GM19468 (cell line): ENCODE data around the gene C13orf46.

Experiments
- ATAC-seq: cut with Tn5 transposase; IDR thresholded peaks from one replicate; pipeline ENCODE4 v1.9.1; 2021; ENCODE audit warnings: mild to moderate bottlenecking, moderate library complexity, moderate number of reproducible peaks; ENCODE audit not compliant: unreplicated experiment; ENCODE audit errors: extremely low read depth

The C13orf46 gene

GRCh38 chr13:113928685-113929627 is 44.9 kb downstream of the C13orf46 start:
- no peak for ATAC-seq

DNA sequence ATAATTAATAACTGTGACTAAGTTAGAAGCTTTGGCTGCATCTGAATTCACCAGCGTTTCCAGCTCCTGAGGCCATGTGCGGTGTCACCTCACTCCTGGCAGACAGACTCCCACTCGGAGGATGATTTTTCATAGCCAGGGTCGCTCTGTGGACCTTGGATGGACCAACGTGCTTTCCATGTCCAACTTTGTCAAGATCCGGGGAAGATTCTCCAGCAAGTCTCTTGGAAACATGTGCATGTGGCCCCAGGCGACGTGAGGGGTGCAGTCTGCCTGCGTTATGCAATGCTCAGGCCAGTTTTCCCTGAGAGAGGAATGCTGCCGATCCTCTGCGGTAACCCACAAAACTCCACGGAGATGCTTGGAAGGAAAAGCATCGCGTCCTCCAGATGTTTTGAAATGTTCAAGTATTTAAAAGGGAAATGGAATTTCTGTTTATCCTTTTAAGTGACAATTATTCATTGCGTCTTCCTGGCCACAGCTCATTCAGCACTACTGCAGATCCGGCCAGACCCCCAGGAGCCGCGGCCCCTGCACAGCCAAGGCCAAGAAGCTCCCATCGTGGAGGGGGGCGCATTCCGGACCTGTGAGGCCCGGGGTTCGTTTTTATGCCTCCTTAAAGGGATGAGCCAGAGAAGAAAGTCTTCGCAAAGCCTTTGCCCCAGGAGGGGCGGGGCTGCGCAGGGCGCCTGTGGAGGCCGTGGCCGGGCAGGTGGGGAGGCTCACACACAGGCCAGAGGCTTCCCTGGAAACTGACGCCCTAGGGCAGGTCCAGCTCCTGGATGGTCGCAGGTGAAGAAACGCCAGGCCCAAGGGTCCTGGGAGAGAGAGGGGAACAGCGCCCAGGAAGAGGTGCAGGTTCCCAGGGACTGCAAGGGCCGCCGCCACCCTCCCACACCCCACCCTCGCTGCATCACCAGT is 46.0 kb downstream of the C13orf46 start:
- ATAC-seq, result no peak

GRCh38 chr13:113926951-113927660 is 46.8 kb downstream of the C13orf46 start:
- ATAC-seq, result no peak

DNA sequence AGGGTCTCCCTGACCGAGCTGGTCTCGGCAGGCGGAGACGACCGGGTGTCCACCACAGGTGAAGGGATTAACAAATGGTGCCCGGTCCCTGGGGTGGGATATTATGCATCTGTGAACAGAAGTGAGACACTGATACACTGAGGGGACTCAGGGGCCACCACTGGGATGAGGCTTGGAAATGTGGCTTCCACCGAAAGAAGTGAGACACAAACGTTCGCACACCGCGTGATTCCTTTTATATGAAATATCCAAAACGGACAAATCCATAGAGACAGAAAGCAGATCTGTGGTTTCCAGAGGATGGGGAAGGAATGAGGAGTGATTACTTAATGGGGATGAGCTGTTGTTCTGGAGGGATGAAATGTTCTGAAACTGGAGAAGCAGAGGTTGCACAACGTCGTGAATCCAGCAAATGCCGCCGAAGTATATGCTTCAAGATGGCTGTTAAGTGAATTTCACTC is 47.5 kb downstream of the C13orf46 start:
- no peak for ATAC-seq

- ATAC-seq, result no peak
Observed at GRCh38 chr13:113924184-113924901, 49.5 kb downstream of the C13orf46 start.

GRCh38 chr13:113923376-113924063 is 50.4 kb downstream of the C13orf46 start:
- ATAC-seq, result no peak

GRCh38 chr13:113922412-113923118 is 51.3 kb downstream of the C13orf46 start:
- no peak for ATAC-seq

DNA sequence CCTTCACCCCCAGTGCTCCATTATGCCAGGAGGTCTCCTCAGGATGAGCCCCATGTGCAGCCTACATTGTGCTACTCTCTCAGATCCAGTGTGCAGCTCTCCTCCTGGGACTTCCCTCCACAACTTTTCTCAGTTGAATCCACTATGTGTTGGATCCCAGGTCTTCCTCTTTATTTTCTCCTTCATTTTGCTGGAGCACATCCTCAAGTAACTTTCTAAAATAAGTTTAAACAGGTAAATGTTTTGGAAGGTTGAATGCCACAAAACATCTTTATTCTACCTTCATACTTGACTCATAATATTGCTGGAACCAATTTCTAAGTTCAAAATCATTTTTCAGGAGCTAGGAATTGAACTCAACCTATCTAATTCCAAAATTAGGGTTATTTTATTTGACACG is 52.1 kb downstream of the C13orf46 start:
- ATAC-seq, result no peak

DNA sequence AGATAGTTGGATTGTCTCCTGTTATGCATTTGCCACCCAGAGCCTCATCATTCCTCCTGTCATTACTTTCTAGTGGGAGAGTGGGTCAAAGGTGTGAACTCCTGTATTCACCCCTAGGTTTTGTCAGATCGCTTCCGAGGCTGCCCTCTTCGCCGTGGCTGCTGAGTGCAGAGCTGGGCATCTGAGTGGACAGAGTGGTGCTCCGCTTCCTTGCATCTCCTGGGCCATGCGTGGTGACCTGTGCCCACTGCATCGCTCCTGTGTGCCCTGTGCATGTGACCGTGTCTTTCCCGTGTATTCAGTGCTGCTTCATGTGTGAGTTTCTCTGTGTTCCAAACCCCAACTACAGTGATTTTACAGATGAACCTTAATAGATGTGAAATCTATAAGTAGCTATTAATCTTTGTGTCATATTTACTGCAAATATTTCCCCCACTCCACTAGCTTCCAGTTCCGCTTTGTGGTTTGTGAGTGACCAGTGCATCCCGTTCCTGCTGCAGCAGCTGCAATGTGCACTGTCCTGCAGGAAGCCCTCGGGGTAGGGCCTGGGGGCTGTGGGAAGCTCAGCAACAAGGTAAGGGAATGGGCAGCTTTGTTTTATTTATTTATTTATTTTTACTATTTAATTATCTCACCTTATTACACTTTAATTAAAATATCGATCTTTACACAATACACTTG is 53.1 kb downstream of the C13orf46 start:
- ATAC-seq, result no peak

GRCh38 chr13:113919761-113920559 is 53.9 kb downstream of the C13orf46 start:
- ATAC-seq, result no peak

DNA sequence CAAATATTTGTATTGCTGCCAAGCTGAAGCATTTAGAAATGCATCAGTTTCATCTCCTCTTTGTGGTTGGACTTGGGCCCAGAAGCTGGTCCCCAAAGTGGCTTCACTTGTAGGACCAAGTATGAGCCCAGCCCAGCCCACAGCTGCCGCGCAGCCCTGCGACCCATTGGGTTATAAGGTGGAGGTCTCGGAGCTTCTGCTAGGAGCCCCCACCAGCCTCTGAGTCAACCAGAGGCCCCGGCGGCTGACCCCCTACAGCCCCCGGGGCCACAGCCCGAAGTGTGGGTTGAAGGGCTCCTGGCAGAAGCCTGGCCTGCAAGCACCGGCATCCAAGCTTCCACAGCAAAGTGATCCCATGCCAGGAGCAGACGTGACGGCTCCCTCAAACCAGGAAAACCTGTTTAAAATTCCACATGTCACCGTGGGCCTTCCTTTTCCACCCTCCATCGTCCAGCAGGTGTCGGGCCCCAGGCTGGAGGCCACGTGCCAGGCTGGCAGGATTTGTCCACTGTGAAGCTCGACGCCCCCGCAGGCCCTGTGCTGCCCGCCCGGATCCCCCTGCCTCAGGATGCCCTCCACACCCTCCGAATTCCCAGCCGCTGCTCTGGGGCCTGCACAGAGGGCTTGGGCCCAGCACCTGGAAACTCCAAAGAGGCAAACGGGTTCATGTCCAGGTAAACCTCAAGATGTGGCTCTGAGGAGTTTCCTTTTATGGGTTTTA is 54.7 kb downstream of the C13orf46 start:
- no peak for ATAC-seq

DNA sequence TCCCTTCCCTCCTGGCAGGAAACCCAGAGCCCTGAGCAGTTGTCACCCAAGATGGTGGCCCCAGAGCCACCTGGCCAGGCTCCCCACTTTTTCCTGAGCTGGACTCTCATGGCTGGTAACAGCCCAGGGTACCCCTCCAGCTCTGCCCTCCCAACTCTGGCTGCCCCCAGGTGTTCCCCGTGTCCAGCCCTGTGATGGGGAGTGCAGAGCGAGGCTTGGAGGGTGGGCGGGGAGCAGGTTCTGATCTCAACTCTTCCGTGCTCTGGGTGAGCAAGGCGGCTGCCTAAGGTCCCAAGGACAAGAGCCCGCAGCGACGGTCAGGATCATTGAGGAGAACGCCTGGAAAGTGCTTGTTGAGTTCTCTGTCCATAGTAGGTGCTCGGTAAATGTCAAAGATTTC is 55.3 kb downstream of the C13orf46 start:
- no peak for ATAC-seq

GRCh38 chr13:113917594-113918371 is 56.1 kb downstream of the C13orf46 start:
- ATAC-seq, result no peak

GRCh38 chr13:113917096-113917495 is 56.8 kb downstream of the C13orf46 start:
- ATAC-seq, result no peak

DNA sequence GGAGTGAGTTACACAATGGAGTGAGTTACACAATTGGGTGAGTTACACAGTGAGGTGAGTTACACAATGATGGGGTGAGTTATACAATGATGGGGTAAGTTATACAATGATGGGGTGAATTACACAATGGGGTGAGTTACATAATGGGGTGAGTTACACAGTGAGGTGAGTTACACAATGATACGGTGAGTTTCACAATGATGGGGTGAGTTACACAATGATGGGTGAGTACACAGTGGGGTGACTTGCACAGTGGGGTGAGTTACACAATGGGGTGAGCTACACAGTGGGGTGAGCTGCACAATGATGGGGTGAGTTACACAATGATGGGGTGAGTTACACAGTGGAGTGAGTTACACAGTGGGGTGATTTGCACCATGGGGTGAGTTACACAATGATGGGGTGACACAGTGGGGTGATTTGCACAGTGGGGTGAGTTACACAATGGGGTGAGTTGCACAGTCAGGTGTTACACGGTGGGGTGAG is 57.5 kb downstream of the C13orf46 start:
- no peak for ATAC-seq
